BJ (cell line): ENCODE measurements around the gene CAND2. TPM values are rescaled to one million over a fixed set of nuclear protein-coding genes. Genes with fewer than 3 reads are reported as not detected.
"Not testable (repeated sequence)": the region's sequence is repeated elsewhere in the genome, so short reads cannot be mapped to it uniquely, and the experiment has no call there.

Experiments used
- CTCF ChIA-PET: fragments of 350-600 bp; formaldehyde crosslinking; extraction: SDS; loops from one replicate; lab custom pipeline; 2021; ENCODE audit warnings: antibody characterized with exemption, inconsistent platforms; lab: Yijun Ruan, JAX
- POLR2A ChIA-PET: fragments of 300-600 bp; sonication (Branson Sonifier 250); formaldehyde crosslinking; extraction: SDS; loops from one replicate; lab custom pipeline; 2021; ENCODE audit warnings: antibody characterized with exemption; lab: Charles Lee
- DNase-seq: peaks from one replicate; pipeline ENCODE4 v3.0.0-alpha.2; 2011; ENCODE audit warnings: low read depth
- H3K27me3 ChIP-seq: 2 replicates; pipeline ENCODE4 v1.6.0; 2011; ENCODE audit warnings: low read length; ENCODE audit not compliant: control insufficient read depth, insufficient read depth
- H3K36me3 ChIP-seq: 2 replicates; pipeline ENCODE4 v1.5.1; 2011; ENCODE audit warnings: low read length; ENCODE audit not compliant: control insufficient read depth, insufficient read depth
- H3K4me3 ChIP-seq: 2 replicates; pipeline ENCODE4 v1.5.1; 2011; ENCODE audit warnings: low read depth, mild to moderate bottlenecking, control low read depth, low read length
- polyA plus RNA-seq: library from polyadenylated mRNA; depleted of rRNA; stranded (reverse); fragments of >200 nt; gene quantifications from 2 replicates; pipeline ENCODE4 v1.2.3, GENCODE V29; 2011
- TF ChIP-seq, protein P1 (sequence below): IDR thresholded peaks from 2 replicates; pipeline ENCODE4 v1.5.1; 2011; ENCODE audit warnings: low read depth, mild to moderate bottlenecking, control low read depth, inconsistent platforms, low read length, moderate library complexity; ENCODE audit not compliant: insufficient read depth

Gene CAND2
- polyA plus RNA-seq, 1 experiment = 2.3 TPM

DNA sequence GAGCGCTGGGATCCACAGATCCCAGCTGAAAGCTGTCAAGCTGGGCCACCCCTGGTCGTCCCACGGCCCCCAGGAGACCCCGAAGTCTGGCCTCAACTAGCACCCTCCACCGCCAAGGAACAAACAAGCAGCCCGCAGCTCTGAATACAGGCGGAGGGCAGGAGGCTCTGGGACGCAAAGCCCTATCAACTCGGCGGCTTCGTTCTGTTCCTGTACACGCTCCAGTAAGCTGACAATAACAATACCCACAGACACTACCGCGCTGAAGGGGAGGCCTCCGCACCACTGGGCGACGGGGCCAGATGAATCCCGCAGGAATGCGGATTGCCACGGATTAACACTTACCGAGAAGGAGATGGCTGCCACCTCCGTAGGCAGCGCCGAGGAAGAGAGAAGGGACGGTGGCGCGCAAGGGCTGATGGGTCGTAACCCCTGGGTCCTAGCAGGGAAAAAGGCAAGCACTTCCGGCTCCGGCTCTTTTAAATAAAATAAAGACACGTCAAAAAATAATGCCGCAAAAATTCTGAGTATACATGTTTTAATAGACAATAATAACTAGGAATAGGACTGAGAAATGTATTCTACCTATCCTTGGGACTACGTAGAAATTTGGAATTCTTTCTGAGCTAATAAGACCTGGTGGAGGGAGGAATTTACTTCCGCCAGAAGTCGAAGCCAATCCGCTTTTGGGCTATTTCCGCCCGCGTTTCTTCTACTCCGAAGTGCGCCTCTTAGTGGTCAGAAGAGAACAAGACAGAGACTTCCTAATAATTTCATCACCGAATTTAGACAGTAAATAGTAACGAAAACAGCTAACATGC, 44.9 kb downstream of the CAND2 start, which contains the start of gene RPL32:
Gene RPL32 (minus strand): TSS at position 417 of the 821 bp plus-strand sequence. CDS start 1,328 bp downstream, outside the sequence.
- ChIA-PET CTCF (interaction anchor here (0.6 to 4.3 kb wide), 30 partner anchors 10 to 286 kb away, joined by 3 to 36 read pairs (median 4); partner anchors contain the start of gene CAND2), POLR2A (no interaction called here)
- peaks cover 8% of the 10 kb centered on the region for H3K36me3 ChIP-seq
- TF ChIP-seq, protein P1, sequence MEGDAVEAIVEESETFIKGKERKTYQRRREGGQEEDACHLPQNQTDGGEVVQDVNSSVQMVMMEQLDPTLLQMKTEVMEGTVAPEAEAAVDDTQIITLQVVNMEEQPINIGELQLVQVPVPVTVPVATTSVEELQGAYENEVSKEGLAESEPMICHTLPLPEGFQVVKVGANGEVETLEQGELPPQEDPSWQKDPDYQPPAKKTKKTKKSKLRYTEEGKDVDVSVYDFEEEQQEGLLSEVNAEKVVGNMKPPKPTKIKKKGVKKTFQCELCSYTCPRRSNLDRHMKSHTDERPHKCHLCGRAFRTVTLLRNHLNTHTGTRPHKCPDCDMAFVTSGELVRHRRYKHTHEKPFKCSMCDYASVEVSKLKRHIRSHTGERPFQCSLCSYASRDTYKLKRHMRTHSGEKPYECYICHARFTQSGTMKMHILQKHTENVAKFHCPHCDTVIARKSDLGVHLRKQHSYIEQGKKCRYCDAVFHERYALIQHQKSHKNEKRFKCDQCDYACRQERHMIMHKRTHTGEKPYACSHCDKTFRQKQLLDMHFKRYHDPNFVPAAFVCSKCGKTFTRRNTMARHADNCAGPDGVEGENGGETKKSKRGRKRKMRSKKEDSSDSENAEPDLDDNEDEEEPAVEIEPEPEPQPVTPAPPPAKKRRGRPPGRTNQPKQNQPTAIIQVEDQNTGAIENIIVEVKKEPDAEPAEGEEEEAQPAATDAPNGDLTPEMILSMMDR = peak; percentile 83
- H3K27me3 ChIP-seq = no peaks in the 10 kb centered on the region
- H3K4me3 ChIP-seq = peak within 1 kb of the TSS; percentile 69
- DNase-seq = peak; percentile 81

DNA sequence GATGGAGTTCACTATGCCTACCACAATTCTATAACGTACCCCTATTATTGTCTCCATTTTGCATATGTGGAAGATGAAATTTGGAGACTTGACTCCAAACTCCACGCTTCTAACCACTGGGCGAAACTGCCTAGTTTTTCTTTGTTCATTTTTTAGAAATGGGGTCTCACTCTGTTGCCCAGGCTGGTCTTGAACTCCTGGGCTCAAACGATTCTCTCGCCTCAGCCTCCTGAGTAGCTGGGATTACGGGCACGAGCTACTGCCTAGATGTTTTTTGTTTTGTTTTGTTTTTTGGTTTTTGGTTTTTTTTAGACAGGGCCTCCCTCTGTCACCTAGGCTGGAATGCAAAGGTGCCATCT, 45.5 kb downstream of the CAND2 start:
- DNase-seq = no peak
- Histone ChIP-seq H3K36me3 (peaks cover 6% of the 10 kb centered on the region), H3K27me3 (no peaks in the 10 kb centered on the region), H3K4me3 (no peak overlapping the region)
- CTCF ChIA-PET = interaction anchor here (0.6 to 4.3 kb wide), 30 partner anchors 10 to 287 kb away, joined by 3 to 36 read pairs (median 4); partner anchors contain the start of gene CAND2
- TF ChIP-seq, protein P1 = no peak
- POLR2A ChIA-PET = no interaction called here

GRCh38 chr3:12842469-12842868, 46.0 kb downstream of the CAND2 start:
- ChIA-PET CTCF (interaction anchor here (0.8 to 4.3 kb wide), 15 partner anchors 9 to 134 kb away, joined by 3 to 36 read pairs (median 5); no protein-coding TSS in a partner anchor), POLR2A (no interaction called here)

GRCh38 chr3:12845811-12846210, 49.3 kb downstream of the CAND2 start:
- ChIA-PET POLR2A (no interaction called here), CTCF (no interaction called here)
- DNase-seq = no peak
- peaks cover 4% of the 10 kb centered on the region for H3K27me3 ChIP-seq
- no peak overlapping the region for H3K4me3 ChIP-seq
- TF ChIP-seq, protein P1 = no peak
- no peaks in the 10 kb centered on the region for H3K36me3 ChIP-seq

More at GRCh38 chr3:12842469-12842868, 46.0 kb downstream of the CAND2 start:
- DNase-seq = no peak
- Histone ChIP-seq H3K27me3 (no peaks in the 10 kb centered on the region), H3K4me3 (no peak overlapping the region), H3K36me3 (peaks cover 6% of the 10 kb centered on the region)
- TF ChIP-seq, protein P1 = no peak

DNA sequence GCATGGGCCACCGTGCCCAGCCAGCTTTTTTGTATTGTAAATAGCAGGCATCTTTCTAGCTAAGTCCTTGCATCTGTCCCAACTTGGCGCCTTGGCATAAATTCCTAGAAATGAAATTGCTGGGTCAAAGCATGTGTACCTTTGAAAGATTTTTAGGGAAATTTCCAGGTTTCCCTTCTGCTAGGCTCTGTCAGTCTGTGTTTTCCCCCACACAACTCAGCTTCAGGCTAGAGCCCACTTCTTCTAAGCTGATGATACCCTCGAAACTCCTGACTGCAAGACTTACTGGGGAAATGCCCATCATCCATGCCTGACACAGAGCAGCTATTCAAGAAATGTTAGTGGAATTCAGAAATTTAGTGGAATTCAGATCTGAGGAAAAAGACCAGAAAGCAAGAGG, 55.7 kb downstream of the CAND2 start:
- DNase-seq = no peak
- ChIA-PET POLR2A (no interaction called here), CTCF (interaction anchor here (1.1 to 1.8 kb wide), 3 partner anchors 10 to 167 kb away, joined by 3 to 14 read pairs (median 3); partner anchors contain the start of gene RPL32)
- no peak overlapping the region for H3K4me3 ChIP-seq
- TF ChIP-seq, protein P1 = no peak
- peaks cover 15% of the 10 kb centered on the region for H3K27me3 ChIP-seq
- no peaks in the 10 kb centered on the region for H3K36me3 ChIP-seq

DNA sequence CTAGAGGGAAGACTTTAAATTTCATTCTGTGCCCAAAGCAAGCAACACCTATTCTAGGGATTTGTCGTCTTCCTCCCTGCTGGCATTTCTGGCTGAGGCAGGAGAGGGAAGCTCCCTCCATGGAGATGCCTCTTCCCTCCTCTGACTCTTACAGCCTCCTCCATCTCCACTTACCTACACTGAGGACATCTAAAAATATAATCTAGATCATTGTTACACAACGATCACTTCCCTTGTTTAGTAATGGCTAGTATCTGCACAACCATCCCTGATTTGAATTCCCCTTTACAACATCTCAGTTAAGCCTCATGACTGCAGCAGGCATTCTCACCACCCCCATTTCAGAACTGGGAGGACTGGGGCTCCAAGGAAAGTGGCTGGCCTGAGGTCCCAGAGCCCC, 57.4 kb downstream of the CAND2 start:
- CTCF ChIA-PET = interaction anchor here (2.3 to 2.9 kb wide), 2 partner anchors 13 to 37 kb away, joined by 10 read pairs; partner anchors contain the start of gene RPL32
- POLR2A ChIA-PET, H3K36me3 ChIP-seq, DNase-seq, H3K4me3 ChIP-seq: not testable (repeated sequence)
- H3K27me3 ChIP-seq = peaks cover 15% of the 10 kb centered on the region
